ENCODE results near the gene RPS19BP1. TPM values are rescaled to one million over a fixed set of nuclear protein-coding genes. Genes with fewer than 3 reads are reported as not detected.

RPS19BP1 gene
- total RNA-seq, 1 experiment from 2014 or later: 80.4 TPM

GRCh38 chr22:39481595-39481994 lies 51.0 kb downstream of the RPS19BP1 start:
- no peak for DNase-seq (ENCODE audit: low read depth, low spot score)
- Histone ChIP-seq H3K79me2 (ENCODE audit: insufficient read depth, low read length) (no peaks in the 10 kb centered on the region), H4K20me1 (ENCODE audit: insufficient read depth) (no peaks in the 10 kb centered on the region), H3K9me2 (ENCODE audit: insufficient read depth) (no peaks in the 10 kb centered on the region), H3K27me3 (ENCODE audit: insufficient read depth, low read length) (no peaks in the 10 kb centered on the region), H3K4me2 (ENCODE audit: low read length) (no peak overlapping the region), H2AFZ (ENCODE audit: low read depth, low read length, poor library complexity, severe bottlenecking) (no peak overlapping the region), H3K9me3 (ENCODE audit: control insufficient read depth in 1 of 2, insufficient read depth in 1 of 2, low read depth in 1 of 2, low read length in 2 of 2) (no peaks in the 10 kb centered on the region), H3K4me3 (replicated peaks in 1 of 2; ENCODE audit: low read depth in 1 of 2, low read length in 2 of 2) (no peak overlapping the region), H3K4me1 (ENCODE audit: control insufficient read depth in 1 of 2, insufficient read depth in 2 of 2, low read length in 2 of 2) (no peaks in the 10 kb centered on the region), H3K27ac (ENCODE audit: low read depth, low read length) (no peak overlapping the region), H3K9ac (ENCODE audit: low read length) (no peak overlapping the region), H3K36me3 (ENCODE audit: control insufficient read depth in 1 of 2, insufficient read depth in 2 of 2, low read length in 2 of 2) (no peaks in the 10 kb centered on the region)
- TF ChIP-seq SIN3A (IDR thresholded peaks at IDR 0.05; ENCODE audit: low read depth) (no peak), ZBTB33 (IDR thresholded peaks at IDR 0.05; ENCODE audit: extremely low read depth, insufficient replicate concordance, low read length) (no peak), RAD21 (IDR thresholded peaks at IDR 0.05; ENCODE audit: low read depth) (no peak), EZH2 (IDR thresholded peaks at IDR 0.05) (no peak), POLR2AphosphoS5 (IDR thresholded peaks at IDR 0.05; ENCODE audit: low read depth, low read length) (no peak), ATF3 (IDR thresholded peaks at IDR 0.05) (no peak), JUND (IDR thresholded peaks at IDR 0.05) (no peak), SRF (IDR thresholded peaks at IDR 0.05; ENCODE audit: low read depth) (no peak), SP1 (IDR thresholded peaks at IDR 0.05; ENCODE audit: low read depth) (no peak), REST (IDR thresholded peaks at IDR 0.05; ENCODE audit: low read depth) (no peak), POLR2A (IDR thresholded peaks at IDR 0.05; ENCODE audit: borderline replicate concordance, extremely low read depth, insufficient read depth, insufficient read length) (no peak), TCF7L2 (IDR thresholded peaks at IDR 0.05; ENCODE audit: borderline replicate concordance, extremely low read depth, insufficient read depth, insufficient read length) (no peak), CBX3 (IDR thresholded peaks at IDR 0.05; ENCODE audit: low read depth) (no peak), YY1 (IDR thresholded peaks at IDR 0.05; ENCODE audit: extremely low read depth, insufficient replicate concordance, low read depth, low read length) (no peak), MAX (IDR thresholded peaks at IDR 0.05) (no peak), EGR1 (IDR thresholded peaks at IDR 0.05; ENCODE audit: low read depth) (no peak), ZNF274 (IDR thresholded peaks at IDR 0.05; ENCODE audit: low read depth, low read length) (no peak), FOSL1 (IDR thresholded peaks at IDR 0.05; ENCODE audit: low read depth) (no peak)
- no TSS peak for BruUV-seq (replicated peaks)
- RAD21 ChIA-PET (ENCODE audit: low non-redundant PET in 1 of 2, low total read pairs in 2 of 2, uncharacterized antibody in 2 of 2, unreplicated experiment in 2 of 2): no interaction called here
- intact Hi-C loops (cut with micrococcal nuclease): no loop called here
- POLR2A ChIA-PET: no interaction called here
- CTCF ChIA-PET: interaction anchor here (1.6 kb wide), 1 partner anchor 12 kb away, joined by 6 read pairs; no protein-coding TSS in a partner anchor
- ATAC-seq: no peak
